ENCODE data around the gene FLNC.

GRCh38 chr7:128841921-128842673, 11.9 kb downstream of the FLNC start:
- TF ChIP-seq CTCF (IDR thresholded peaks at IDR 0.05; ENCODE audit: low read depth, low read length, poor library complexity, severe bottlenecking) (peak; percentile 100), EZH2phosphoT487 (IDR thresholded peaks at IDR 0.05; ENCODE audit: borderline replicate concordance, low read length) (no peak)

Data from DOHH2 (cell line).